Panc1 (cell line): ENCODE results near the gene EML1. TPM values are rescaled to one million over a fixed set of nuclear protein-coding genes. Genes with fewer than 3 reads are reported as not detected.

Experiments
- ATAC-seq: fragments of 200-7000 bp; cut with Tn5 transposase; 2 replicates; pipeline ENCODE4 v1.9.1; 2020; ENCODE audit warnings: mild to moderate bottlenecking, moderate library complexity
- BruUV-seq: library from RNA; stranded (reverse); fragments of 400-500 nt; replicated peaks from 2 replicates; lab custom pipeline; 2021; lab: Mats Ljungman, UMichigan
- CTCF ChIA-PET: fragments of 300-600 bp; sonication (Branson Sonifier 250); formaldehyde crosslinking; loops from one replicate; lab custom pipeline; 2022; ENCODE audit warnings: antibody characterized with exemption; lab: Charles Lee
- POLR2A ChIA-PET: fragments of 300-600 bp; sonication (Branson Sonifier 250); formaldehyde crosslinking; loops from one replicate; lab custom pipeline; 2022; ENCODE audit warnings: antibody characterized with exemption; lab: Charles Lee
- DNase-seq: peaks from one replicate; pipeline ENCODE4 v3.0.0-alpha.2; 2010; ENCODE audit warnings: low read depth, low spot score
- H3K27ac ChIP-seq: 2 replicates; pipeline ENCODE4 v1.5.1; 2011; ENCODE audit warnings: mild to moderate bottlenecking, low read length, inconsistent platforms
- H3K27me3 ChIP-seq: fragments of 200-500 bp; sonication (Bioruptor generic); 2 replicates; pipeline ENCODE4 v1.6.0; 2014; ENCODE audit warnings: low read length, inconsistent platforms; ENCODE audit not compliant: control insufficient read depth, insufficient read depth
- H3K36me3 ChIP-seq: fragments of 200-500 bp; sonication (Bioruptor generic); 2 replicates; pipeline ENCODE4 v1.5.1; 2014; ENCODE audit warnings: inconsistent platforms, mild to moderate bottlenecking, low read length, moderate library complexity; ENCODE audit not compliant: control insufficient read depth, insufficient read depth
- H3K4me1 ChIP-seq: 2 replicates; pipeline ENCODE4 v1.5.1; 2011; ENCODE audit warnings: inconsistent platforms, mild to moderate bottlenecking, low read length, moderate library complexity; ENCODE audit not compliant: control insufficient read depth, insufficient read depth
- H3K4me3 ChIP-seq, 2 experiments: 2 replicates each; pipeline ENCODE4 v1.5.1; 2011 to 2012; ENCODE audit warnings: low read depth in 2 of 2, low read length in 2 of 2, mild to moderate bottlenecking in 2 of 2, inconsistent platforms in 1 of 2, moderate library complexity in 1 of 2
- H3K9me3 ChIP-seq: fragments of 200-500 bp; sonication (Bioruptor generic); 2 replicates; pipeline ENCODE4 v1.5.1; 2014; ENCODE audit warnings: low read depth, mild to moderate bottlenecking, inconsistent platforms, low read length, moderate library complexity; ENCODE audit not compliant: control insufficient read depth, insufficient read depth
- CTCF ChIP-seq: fragments of 450-650 bp; IDR thresholded peaks from 2 replicates; pipeline ENCODE4 v1.5.1; 2017; ENCODE audit warnings: mild to moderate bottlenecking
- POLR2AphosphoS5 ChIP-seq: IDR thresholded peaks from 2 replicates; pipeline ENCODE4 v1.6.1; 2012; ENCODE audit warnings: mild to moderate bottlenecking, low read depth, low read length, moderate library complexity
- REST ChIP-seq, 2 experiments: IDR thresholded peaks; 2 replicates each; pipeline ENCODE4 v1.6.1; 2011 to 2012; ENCODE audit warnings: low read depth in 2 of 2, control low read depth in 1 of 2, low read length in 1 of 2, mild to moderate bottlenecking in 1 of 2, moderate library complexity in 1 of 2; ENCODE audit not compliant: insufficient read depth in 1 of 2
- SIN3A ChIP-seq: IDR thresholded peaks from 2 replicates; pipeline ENCODE4 v1.6.1; 2012; ENCODE audit warnings: low read depth, mild to moderate bottlenecking, low read length, moderate library complexity, borderline replicate concordance; ENCODE audit not compliant: insufficient read depth
- TCF7L2 ChIP-seq: IDR thresholded peaks from 2 replicates; pipeline ENCODE4 v1.6.1; 2011; ENCODE audit warnings: mild to moderate bottlenecking, low read depth, low read length, inconsistent platforms
- in situ Hi-C: cut with HindIII; loops from 2 replicates; pipeline ENCODE4 v1.10.0; 2016; ENCODE audit warnings: low sequenced_read_pairs, low pct_unique_long_range_greater_than_20kb
- intact Hi-C: fragments of 100-400 bp; cut with micrococcal nuclease; formaldehyde crosslinking; loops from one replicate; pipeline ENCODE4 v1.10.0; 2022; ENCODE audit not compliant: unreplicated experiment
- total RNA-seq: library from RNA; stranded (reverse); gene quantifications from one replicate; pipeline ENCODE4 v1.2.1, GENCODE V29; 2021; ENCODE audit not compliant: unreplicated experiment

EML1 gene
- total RNA-seq, 1 experiment from 2014 or later = 35.3 TPM

DNA sequence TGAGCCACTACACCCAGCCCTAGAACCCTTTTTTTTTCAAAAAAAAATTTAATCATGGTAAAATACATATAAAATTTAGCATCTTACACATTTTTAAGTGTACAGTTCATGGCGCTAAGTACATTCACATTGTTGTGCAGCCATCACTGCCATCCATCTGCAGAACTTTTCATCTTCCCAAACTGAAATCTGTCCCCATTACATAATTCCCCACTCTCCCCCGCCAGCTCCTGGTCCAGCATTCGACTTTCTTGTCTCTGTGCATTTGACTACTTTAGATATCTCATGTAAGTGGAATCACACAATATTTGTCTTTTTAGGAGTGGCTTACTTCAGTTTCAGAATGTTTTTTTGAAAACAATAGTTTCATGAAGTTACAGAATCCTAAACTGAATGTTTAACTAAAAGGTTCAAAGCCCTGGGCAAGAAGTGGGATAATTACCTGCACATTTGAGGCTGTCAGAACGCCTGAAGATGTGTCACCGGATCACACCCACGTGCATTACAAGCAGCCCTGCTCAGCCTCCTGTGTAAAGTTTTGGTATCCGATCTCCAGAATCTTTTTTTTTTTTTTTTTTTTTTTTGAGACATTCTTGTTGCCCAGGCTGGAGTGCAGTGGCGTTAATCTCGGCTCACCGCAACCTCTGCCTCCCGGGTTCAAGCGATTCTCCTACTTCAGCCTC lies 12.7 kb downstream of the EML1 start:
- no peak for DNase-seq
- intact Hi-C loops = no loop called here

GRCh38 chr14:99806836-99807235 lies 13.6 kb downstream of the EML1 start:
- Histone ChIP-seq H3K4me3 (no peak overlapping the region), H3K27ac (no peak overlapping the region), H3K9me3 (no peaks in the 10 kb centered on the region), H3K4me1 (no peaks in the 10 kb centered on the region), H3K36me3 (no peaks in the 10 kb centered on the region), H3K27me3 (no peaks in the 10 kb centered on the region)
- intact Hi-C loops (no loop called here), in situ Hi-C loops (no loop called here)
- TF ChIP-seq TCF7L2 (no peak), CTCF (no peak), POLR2AphosphoS5 (no peak), REST (IDR thresholded peaks at IDR 0.05; ENCODE audit: insufficient read depth in 1 of 2, low read depth in 2 of 2, low read length in 1 of 2) (no peak), SIN3A (no peak)
- DNase-seq (no peak), ATAC-seq (no peak)
- ChIA-PET CTCF (no interaction called here), POLR2A (no interaction called here)
- no TSS peak for BruUV-seq

More for the DNA sequence above, 12.7 kb downstream of the EML1 start:
- no peak for ATAC-seq
- Histone ChIP-seq H3K4me1 (no peaks in the 10 kb centered on the region), H3K4me3 (no peak overlapping the region), H3K27me3 (no peaks in the 10 kb centered on the region), H3K36me3 (no peaks in the 10 kb centered on the region), H3K27ac (no peak overlapping the region), H3K9me3 (no peaks in the 10 kb centered on the region)
- CTCF ChIA-PET = no interaction called here
- TF ChIP-seq SIN3A (no peak), REST (IDR thresholded peaks at IDR 0.05; ENCODE audit: insufficient read depth in 1 of 2, low read depth in 2 of 2, low read length in 1 of 2) (no peak), CTCF (no peak), POLR2AphosphoS5 (no peak), TCF7L2 (no peak)
- BruUV-seq = no TSS peak
- in situ Hi-C loops = no loop called here
- POLR2A ChIA-PET = no interaction called here
